OCI-LY1 (cell line): ENCODE data around the gene VPS33B.

Experiments
- H2AFZ ChIP-seq: fragments of 200-600 bp; sonication (generic), shearing (Covaris generic); 2 replicates; pipeline ENCODE4 v1.6.0; 2014; ENCODE audit warnings: antibody characterized with exemption, mild to moderate bottlenecking, low read length
- H3F3A ChIP-seq: fragments of 200-600 bp; sonication (generic), shearing (Covaris generic); 2 replicates; pipeline ENCODE4 v1.6.0; 2014; ENCODE audit warnings: mild to moderate bottlenecking, antibody characterized with exemption, low read length, moderate library complexity; ENCODE audit not compliant: insufficient read depth
- H3K27ac ChIP-seq: fragments of 200-600 bp; sonication (generic); 2 replicates; pipeline ENCODE4 v1.5.1; 2014; ENCODE audit warnings: low read length, mixed run types, mild to moderate bottlenecking, low read depth; ENCODE audit not compliant: poor library complexity, severe bottlenecking
- H3K27me3 ChIP-seq: fragments of 200-600 bp; sonication (generic); 2 replicates; pipeline ENCODE4 v1.6.0; 2014; ENCODE audit warnings: antibody characterized with exemption, mild to moderate bottlenecking, low read length, moderate library complexity; ENCODE audit not compliant: insufficient read depth
- H3K36me3 ChIP-seq: fragments of 200-600 bp; sonication (generic); 2 replicates; pipeline ENCODE4 v1.6.1; 2014; ENCODE audit warnings: mild to moderate bottlenecking, antibody characterized with exemption, low read length, moderate library complexity, mixed read lengths; ENCODE audit not compliant: insufficient read depth
- H3K4me1 ChIP-seq: fragments of 200-600 bp; sonication (generic); 2 replicates; pipeline ENCODE4 v1.5.1; 2014; ENCODE audit warnings: mild to moderate bottlenecking, low read length, moderate library complexity; ENCODE audit not compliant: insufficient read depth, severe bottlenecking
- H3K4me2 ChIP-seq: fragments of 200-600 bp; sonication (generic), shearing (Covaris generic); 2 replicates; pipeline ENCODE4 v1.6.1; 2014; ENCODE audit warnings: low read length
- H3K4me3 ChIP-seq: fragments of 200-600 bp; sonication (generic); 2 replicates; pipeline ENCODE4 v1.5.1; 2014; ENCODE audit warnings: low read length, low read depth, mild to moderate bottlenecking, mixed read lengths; ENCODE audit not compliant: poor library complexity, severe bottlenecking
- H3K79me2 ChIP-seq: fragments of 200-600 bp; shearing (Covaris generic); 2 replicates; pipeline ENCODE4 v1.6.1; 2016; ENCODE audit warnings: mixed run types, low read length, mixed read lengths; ENCODE audit not compliant: insufficient read depth
- H3K9ac ChIP-seq: fragments of 200-600 bp; sonication (generic), shearing (Covaris generic); 2 replicates; pipeline ENCODE4 v1.6.1; 2014; ENCODE audit warnings: mild to moderate bottlenecking, low read length, mixed read lengths
- H3K9me2 ChIP-seq: fragments of 200-600 bp; sonication (generic), shearing (Covaris generic); 2 replicates; pipeline ENCODE4 v1.6.1; 2014; ENCODE audit warnings: low read depth, mild to moderate bottlenecking, low read length, mixed read lengths
- H3K9me3 ChIP-seq: fragments of 200-600 bp; shearing (Covaris generic); 2 replicates; pipeline ENCODE4 v1.6.1; 2014; ENCODE audit warnings: low read length, mixed read lengths
- H4K20me1 ChIP-seq: fragments of 200-600 bp; sonication (generic), shearing (Covaris generic); 2 replicates; pipeline ENCODE4 v1.6.0; 2016; ENCODE audit warnings: mild to moderate bottlenecking, low read length; ENCODE audit not compliant: insufficient read depth
- CTCF ChIP-seq: fragments of 200-600 bp; sonication (generic), shearing (Covaris generic); IDR thresholded peaks from 2 replicates; pipeline ENCODE4 v1.5.1; 2017; ENCODE audit warnings: mild to moderate bottlenecking, antibody characterized with exemption, low read length, moderate library complexity, mixed read lengths
- EZH2 ChIP-seq: fragments of 200-600 bp; sonication (generic), shearing (Covaris generic); IDR thresholded peaks from 2 replicates; pipeline ENCODE4 v1.8.0; 2017; ENCODE audit warnings: borderline replicate concordance, mixed run types, mild to moderate bottlenecking, antibody characterized with exemption, low read length, moderate library complexity, mixed read lengths

The VPS33B gene

GRCh38 chr15:90994417-90995311, 27.7 kb downstream of the VPS33B start, which contains the start of gene PRC1:
PRC1 (minus strand) TSS chr15:90994535; CDS start chr15:90994417, 118 bp downstream.
- Histone ChIP-seq H3F3A (no peaks in the 10 kb centered on the region), H2AFZ (0 out of 2 replicates have a peak within 1 kb of the TSS, but pooled peaks have one; percentile 36), H3K27ac (peak within 1 kb of the TSS; percentile 79), H3K4me3 (peak within 1 kb of the TSS; percentile 82), H3K79me2 (peaks cover 53% of the 10 kb centered on the region), H3K4me2 (peak within 1 kb of the TSS; percentile 90), H3K4me1 (peaks cover 40% of the 10 kb centered on the region), H4K20me1 (no peaks in the 10 kb centered on the region), H3K27me3 (no peaks in the 10 kb centered on the region), H3K9ac (peak within 1 kb of the TSS; percentile 92), H3K9me2 (no peaks in the 10 kb centered on the region), H3K9me3 (no peaks in the 10 kb centered on the region), H3K36me3 (peaks cover 23% of the 10 kb centered on the region)
- TF ChIP-seq CTCF (no peak), EZH2 (no peak)

- Histone ChIP-seq H2AFZ (no peak overlapping the region), H3K9me3 (no peaks in the 10 kb centered on the region), H3K4me1 (peaks cover 46% of the 10 kb centered on the region), H3K9ac (peak overlapping the region; percentile 92), H4K20me1 (no peaks in the 10 kb centered on the region), H3K4me2 (peak overlapping the region; percentile 90), H3K27ac (peak overlapping the region; percentile 79), H3K27me3 (no peaks in the 10 kb centered on the region), H3K36me3 (peaks cover 19% of the 10 kb centered on the region; the same call in 1 of the 2 replicates), H3K79me2 (peaks cover 60% of the 10 kb centered on the region), H3K9me2 (no peaks in the 10 kb centered on the region), H3F3A (no peaks in the 10 kb centered on the region), H3K4me3 (peak overlapping the region; percentile 82)
- TF ChIP-seq EZH2 (no peak), CTCF (no peak)
Observed at GRCh38 chr15:90994059-90994416, 28.4 kb downstream of the VPS33B start.

- Histone ChIP-seq H3K4me1 (peaks cover 69% of the 10 kb centered on the region), H3K4me2 (peak overlapping the region; percentile 90), H3K9ac (peak overlapping the region; percentile 24; the same call in 1 of the 2 replicates), H3K9me2 (no peaks in the 10 kb centered on the region), H3K27ac (peak overlapping the region; percentile 79), H3K79me2 (peaks cover 83% of the 10 kb centered on the region), H2AFZ (no peak overlapping the region), H4K20me1 (no peaks in the 10 kb centered on the region), H3K27me3 (no peaks in the 10 kb centered on the region), H3F3A (no peaks in the 10 kb centered on the region), H3K36me3 (no peaks in the 10 kb centered on the region), H3K9me3 (no peaks in the 10 kb centered on the region), H3K4me3 (peak overlapping the region; percentile 47)
- TF ChIP-seq EZH2, result no peak
- no peak for TF ChIP-seq CTCF
Observed at GRCh38 chr15:90991587-90992285, 30.7 kb downstream of the VPS33B start.
